Mesothelial cell of epicardium (in vitro differentiated cells): Measurements from ENCODE around the gene SLC25A29. TPM values are rescaled to one million over a fixed set of nuclear protein-coding genes. Genes with fewer than 3 reads are reported as not detected.
"Not testable (repeated sequence)": the region's sequence is repeated elsewhere in the genome, so short reads cannot be mapped to it uniquely, and the experiment has no call there.

Source experiments
- DNase-seq, 2 experiments: peaks; one replicate each; pipeline ENCODE4 v3.0.0; 2021; ENCODE audit warnings: low spot score in 2 of 2; ENCODE audit not compliant: unreplicated experiment in 2 of 2
- H3K27ac Mint-ChIP-seq: 2 replicates; pipeline ENCODE4 v1.8.0; 2021; ENCODE audit warnings: mixed read lengths
- H3K27me3 Mint-ChIP-seq: 2 replicates; pipeline ENCODE4 v1.8.0; 2021; ENCODE audit warnings: low read depth, mixed read lengths
- H3K36me3 Mint-ChIP-seq: 2 replicates; pipeline ENCODE4 v1.8.0; 2021; ENCODE audit warnings: mixed read lengths
- H3K4me1 Mint-ChIP-seq: 2 replicates; pipeline ENCODE4 v1.8.0; 2021; ENCODE audit warnings: mixed read lengths
- H3K4me3 Mint-ChIP-seq: 2 replicates; pipeline ENCODE4 v1.8.0; 2021; ENCODE audit warnings: mild to moderate bottlenecking, moderate library complexity, mixed read lengths
- H3K9me3 Mint-ChIP-seq: 2 replicates; pipeline ENCODE4 v1.8.0; 2021; ENCODE audit warnings: mixed read lengths
- total RNA-seq: library from RNA; stranded (reverse); gene quantifications from 3 replicates; pipeline ENCODE4 v1.2.1, GENCODE V29; 2021
- TF ChIP-seq, protein P1 (sequence below): fragments of 200-600 bp; sonication (generic); IDR thresholded peaks from one replicate; pipeline ENCODE4 v1.5.0; 2021; ENCODE audit warnings: antibody characterized with exemption; ENCODE audit not compliant: unreplicated experiment

The SLC25A29 gene
- total RNA-seq, 1 donor from 2014 or later = 102 TPM

- Mint-ChIP-seq H3K36me3 (no peaks in the 10 kb centered on the region), H3K9me3 (no peaks in the 10 kb centered on the region), H3K4me3 (no peak overlapping the region), H3K27me3 (no peaks in the 10 kb centered on the region), H3K27ac (no peak overlapping the region), H3K4me1 (peaks cover 37% of the 10 kb centered on the region)
- TF ChIP-seq, protein P1, sequence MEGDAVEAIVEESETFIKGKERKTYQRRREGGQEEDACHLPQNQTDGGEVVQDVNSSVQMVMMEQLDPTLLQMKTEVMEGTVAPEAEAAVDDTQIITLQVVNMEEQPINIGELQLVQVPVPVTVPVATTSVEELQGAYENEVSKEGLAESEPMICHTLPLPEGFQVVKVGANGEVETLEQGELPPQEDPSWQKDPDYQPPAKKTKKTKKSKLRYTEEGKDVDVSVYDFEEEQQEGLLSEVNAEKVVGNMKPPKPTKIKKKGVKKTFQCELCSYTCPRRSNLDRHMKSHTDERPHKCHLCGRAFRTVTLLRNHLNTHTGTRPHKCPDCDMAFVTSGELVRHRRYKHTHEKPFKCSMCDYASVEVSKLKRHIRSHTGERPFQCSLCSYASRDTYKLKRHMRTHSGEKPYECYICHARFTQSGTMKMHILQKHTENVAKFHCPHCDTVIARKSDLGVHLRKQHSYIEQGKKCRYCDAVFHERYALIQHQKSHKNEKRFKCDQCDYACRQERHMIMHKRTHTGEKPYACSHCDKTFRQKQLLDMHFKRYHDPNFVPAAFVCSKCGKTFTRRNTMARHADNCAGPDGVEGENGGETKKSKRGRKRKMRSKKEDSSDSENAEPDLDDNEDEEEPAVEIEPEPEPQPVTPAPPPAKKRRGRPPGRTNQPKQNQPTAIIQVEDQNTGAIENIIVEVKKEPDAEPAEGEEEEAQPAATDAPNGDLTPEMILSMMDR = no peak
- DNase-seq = no peak
These were observed 2.9 kb upstream of the SLC25A29 start for GRCh38 chr14:100309028-100309737.

DNA sequence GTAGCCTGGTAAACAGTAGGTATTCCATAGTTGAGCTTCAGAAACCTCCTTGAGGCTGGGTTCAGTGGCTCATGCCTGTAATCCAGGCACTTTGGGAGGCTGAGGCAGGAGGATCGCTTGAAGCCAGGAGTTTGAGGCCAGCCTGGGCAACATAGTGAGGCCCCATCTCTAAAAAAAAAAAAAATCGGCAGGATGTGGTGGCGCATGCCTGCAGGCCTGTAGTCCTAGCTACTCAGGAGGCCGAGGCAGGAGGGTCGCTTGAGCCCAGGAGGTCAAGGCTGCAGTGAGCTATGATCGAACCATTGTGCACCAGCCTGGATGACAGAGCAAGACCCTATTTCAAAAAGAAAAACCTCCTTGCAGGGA, 2.2 kb upstream of the SLC25A29 start:
- H3K4me3 Mint-ChIP-seq = peak overlapping the region; percentile 15
- not testable (repeated sequence) for DNase-seq, H3K36me3 Mint-ChIP-seq, H3K9me3 Mint-ChIP-seq, H3K27me3 Mint-ChIP-seq
- peak overlapping the region; percentile 25 for H3K27ac Mint-ChIP-seq
- H3K4me1 Mint-ChIP-seq = peaks cover 37% of the 10 kb centered on the region

DNA sequence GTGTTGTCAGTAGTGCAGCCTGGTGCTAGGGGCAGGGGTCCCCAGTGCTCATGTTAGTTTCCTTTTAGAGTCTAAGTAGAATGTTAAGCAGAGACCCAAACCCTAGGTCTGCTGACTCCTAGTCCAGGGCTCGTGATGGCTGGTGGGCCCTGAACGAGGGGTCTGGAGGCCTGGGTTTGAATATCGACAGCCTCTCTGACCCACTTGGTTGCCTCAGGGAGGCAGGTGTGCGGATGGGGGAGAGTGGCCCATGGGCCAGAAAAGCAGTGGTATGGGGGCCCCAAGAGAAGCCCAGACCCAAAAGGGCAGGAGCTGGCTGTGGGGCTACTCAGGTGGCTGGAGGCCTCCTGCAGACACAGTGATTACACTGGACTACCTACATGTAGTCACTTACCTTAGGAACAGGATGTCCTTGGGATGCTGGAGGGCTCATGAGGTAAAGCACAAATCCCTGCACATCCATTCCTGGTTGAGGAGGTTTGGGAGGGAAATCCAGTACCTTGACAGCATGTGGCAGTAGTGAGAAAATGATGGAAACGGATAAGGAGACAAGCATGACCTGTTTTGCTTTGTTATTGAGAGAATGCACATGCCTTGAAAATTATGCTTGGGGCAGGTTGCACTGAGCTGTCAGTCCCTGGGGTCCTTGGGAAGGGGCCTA, 1.7 kb upstream of the SLC25A29 start:
- TF ChIP-seq, protein P1 = no peak
- no peaks in the 10 kb centered on the region for H3K9me3 Mint-ChIP-seq
- peak overlapping the region; percentile 30 for H3K27ac Mint-ChIP-seq
- H3K4me1 Mint-ChIP-seq = peaks cover 37% of the 10 kb centered on the region
- no peaks in the 10 kb centered on the region for H3K36me3 Mint-ChIP-seq
- H3K27me3 Mint-ChIP-seq = no peaks in the 10 kb centered on the region
- peak overlapping the region; percentile 89 for H3K4me3 Mint-ChIP-seq
- DNase-seq = no peak

- Mint-ChIP-seq H3K9me3 (no peaks in the 10 kb centered on the region), H3K27me3 (no peaks in the 10 kb centered on the region), H3K4me3 (peak overlapping the region; percentile 89), H3K4me1 (peaks cover 31% of the 10 kb centered on the region), H3K36me3 (no peaks in the 10 kb centered on the region), H3K27ac (peak overlapping the region; percentile 59)
- TF ChIP-seq, protein P1 = no peak
- peak in 1 of 2 experiments; percentile 53 for DNase-seq
These were observed 938 bp upstream of the SLC25A29 start for GRCh38 chr14:100306998-100307765.

- Mint-ChIP-seq H3K36me3 (peaks cover 1% of the 10 kb centered on the region), H3K27ac (peak overlapping the region; percentile 82), H3K4me1 (peaks cover 23% of the 10 kb centered on the region), H3K4me3 (peak overlapping the region; percentile 77), H3K9me3 (no peaks in the 10 kb centered on the region), H3K27me3 (no peaks in the 10 kb centered on the region)
- TF ChIP-seq, protein P1 = no peak
- peak in 1 of 2 experiments; percentile 50 for DNase-seq
These were observed 732 bp downstream of the SLC25A29 start for GRCh38 chr14:100305324-100306100.
